ENCODE data around the gene NCKAP5.

NCKAP5 gene

DNA sequence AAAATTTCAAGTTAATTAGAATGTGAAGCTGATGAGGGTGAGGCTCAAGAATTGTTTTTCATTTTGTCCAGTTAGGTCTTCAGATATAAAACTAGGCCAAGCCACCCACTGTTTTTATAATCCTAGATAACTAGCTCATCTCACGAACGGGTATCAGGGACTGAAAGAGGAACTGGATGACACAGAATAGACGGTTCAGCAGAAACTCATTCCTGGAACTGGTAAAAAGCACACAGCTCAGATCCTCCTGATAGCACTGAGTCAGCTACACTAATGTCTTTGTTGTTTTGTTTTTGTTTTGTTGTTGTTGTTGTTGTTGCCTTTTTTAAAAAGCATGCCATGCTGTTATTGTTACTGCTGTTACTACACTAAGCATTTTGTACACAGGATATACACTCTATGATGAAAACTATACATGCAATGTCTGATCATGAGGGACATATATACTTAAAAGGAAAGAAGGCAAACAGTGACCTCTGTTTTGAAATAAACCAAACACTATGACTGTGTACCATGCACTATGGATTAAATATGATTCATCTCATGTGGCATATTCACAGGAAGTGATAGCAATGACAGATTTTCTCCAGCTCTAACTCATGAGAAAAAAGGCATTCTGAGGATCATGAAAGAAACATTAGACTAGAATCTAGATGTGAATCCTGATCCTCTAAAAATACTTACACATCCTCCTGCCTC is 437.6 kb downstream of the NCKAP5 start:
- FAIRE-seq = no peak

DNA sequence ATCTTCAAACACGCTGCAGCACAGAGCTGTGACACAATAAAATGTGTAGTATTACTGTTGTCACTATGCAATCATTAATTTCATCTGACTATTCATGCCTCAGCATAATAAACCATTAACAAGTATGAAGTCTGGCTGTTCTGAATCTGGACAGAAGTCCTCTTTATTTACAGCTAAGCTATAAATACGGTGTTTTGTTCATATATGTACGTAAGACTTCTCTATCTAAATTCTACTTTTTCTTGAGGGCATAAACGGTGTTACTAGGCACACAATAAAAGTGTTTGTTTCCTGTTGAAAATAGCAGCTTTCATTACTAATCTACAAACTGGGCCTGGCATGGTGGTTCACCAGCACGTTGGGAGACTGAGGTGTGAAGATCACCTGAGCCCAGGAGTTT is 443.8 kb downstream of the NCKAP5 start:
- no peak for FAIRE-seq

DNA sequence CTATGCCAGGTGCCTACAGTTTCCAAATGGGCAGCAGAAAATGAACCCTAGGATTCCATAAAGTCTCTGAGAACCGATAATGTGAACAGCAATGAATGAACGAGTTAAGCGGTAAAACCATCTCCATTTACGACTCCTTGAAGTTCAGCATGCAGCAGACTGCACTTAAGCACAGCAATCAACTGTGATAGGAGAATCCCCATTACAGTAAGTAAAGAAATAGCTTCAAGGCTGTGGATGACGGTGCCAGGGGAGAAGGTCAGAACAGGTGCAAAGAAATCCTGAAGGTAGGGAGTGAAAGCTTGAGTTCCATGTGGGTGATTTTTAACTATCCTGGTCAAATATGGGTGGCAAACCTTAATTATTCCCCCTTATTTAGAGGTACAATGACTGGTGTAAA is 444.4 kb downstream of the NCKAP5 start:
- no peak for FAIRE-seq

DNA sequence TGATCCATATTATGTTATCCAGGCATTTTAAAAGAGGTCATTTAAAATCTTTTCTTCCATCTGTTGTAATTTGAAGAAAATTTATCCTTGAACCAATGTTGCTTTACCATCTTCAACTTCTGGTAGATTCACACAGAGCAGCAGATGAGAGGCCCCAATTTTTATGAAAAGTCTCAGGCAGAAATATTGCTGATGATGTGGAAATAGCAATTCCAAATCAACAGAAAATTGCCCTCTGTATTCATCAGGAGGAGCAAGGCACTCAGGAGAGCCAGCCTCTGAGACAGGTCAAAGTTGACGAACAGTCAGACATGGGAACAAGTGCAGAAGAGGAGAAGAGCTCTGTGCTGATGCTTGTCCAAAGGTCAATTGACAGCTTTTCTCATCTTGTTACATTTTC is 444.9 kb downstream of the NCKAP5 start:
- no peak for FAIRE-seq

DNA sequence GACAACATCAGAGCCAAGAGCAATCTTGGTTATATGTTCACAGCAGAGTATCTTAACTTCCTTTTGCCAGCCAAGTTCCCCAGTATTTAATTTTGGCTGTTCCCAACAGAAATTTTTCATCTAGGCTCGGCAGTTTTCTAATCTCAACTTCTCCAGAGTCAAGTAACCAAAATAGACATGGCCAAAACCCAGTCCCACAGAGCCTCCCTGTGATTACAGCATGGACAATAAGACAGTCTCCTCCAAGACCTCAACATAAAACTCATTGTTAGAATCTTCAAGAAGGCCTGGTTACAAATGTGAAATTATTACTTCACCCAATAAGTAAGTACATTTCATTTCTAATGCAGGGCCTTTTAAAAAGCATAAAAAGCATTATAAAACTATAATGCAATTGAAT is 445.7 kb downstream of the NCKAP5 start:
- no peak for FAIRE-seq

DNA sequence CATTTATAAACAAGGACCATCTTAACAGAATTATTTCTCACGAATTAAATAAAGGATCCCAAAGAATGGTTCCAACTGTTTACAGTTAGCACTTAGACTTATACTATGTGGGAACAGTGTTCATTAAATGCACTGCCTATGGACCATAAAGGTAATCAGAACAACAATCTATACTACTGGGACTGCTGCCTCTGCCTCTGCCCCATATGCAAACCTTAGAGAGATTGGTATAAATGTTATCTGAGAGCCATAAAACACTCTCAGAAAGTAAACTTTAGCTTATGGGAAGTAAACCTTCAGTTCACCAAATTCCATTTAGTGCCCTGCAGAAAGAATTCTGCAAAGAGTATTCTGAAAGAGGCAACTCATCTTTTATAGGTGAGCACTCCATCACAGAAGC is 448.0 kb downstream of the NCKAP5 start:
- no peak for FAIRE-seq

DNA sequence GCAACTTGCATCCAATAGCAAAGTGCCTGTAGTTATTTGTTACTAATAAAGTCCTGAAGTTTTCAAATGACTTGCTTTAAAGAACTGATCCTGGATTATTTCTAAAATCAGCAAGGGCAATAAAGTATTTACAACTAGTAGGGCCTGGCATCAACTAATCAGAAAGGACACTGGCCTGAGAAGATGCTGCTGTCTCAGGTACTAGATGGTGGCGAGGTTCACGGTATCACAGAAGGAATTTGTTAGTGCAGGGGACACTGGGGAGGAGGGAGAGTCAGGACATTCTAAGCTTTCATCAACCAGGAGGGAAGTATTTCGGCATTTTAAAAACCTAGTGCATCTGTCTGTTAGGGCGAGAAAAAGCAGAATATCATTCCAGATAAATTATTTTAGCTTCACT is 458.1 kb downstream of the NCKAP5 start:
- FAIRE-seq = no peak

DNA sequence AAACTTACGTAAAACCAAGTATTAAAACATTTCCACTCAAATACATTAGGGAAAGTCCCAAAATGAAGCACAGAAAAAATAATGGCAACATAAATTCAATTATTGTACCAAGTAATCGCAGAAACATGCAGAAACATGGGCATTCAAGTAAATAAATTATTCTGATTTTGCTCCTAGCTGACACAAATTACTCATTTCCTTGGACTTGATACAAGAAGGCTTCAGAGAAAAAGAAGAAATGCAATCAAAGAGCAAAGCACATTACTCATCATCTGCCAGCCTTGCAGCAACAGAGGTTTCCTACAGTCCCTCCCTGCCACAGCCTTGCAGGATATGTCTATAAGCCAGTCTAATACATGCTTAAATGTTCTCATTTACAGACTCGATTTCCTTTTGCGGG is 458.5 kb downstream of the NCKAP5 start:
- FAIRE-seq = no peak

DNA sequence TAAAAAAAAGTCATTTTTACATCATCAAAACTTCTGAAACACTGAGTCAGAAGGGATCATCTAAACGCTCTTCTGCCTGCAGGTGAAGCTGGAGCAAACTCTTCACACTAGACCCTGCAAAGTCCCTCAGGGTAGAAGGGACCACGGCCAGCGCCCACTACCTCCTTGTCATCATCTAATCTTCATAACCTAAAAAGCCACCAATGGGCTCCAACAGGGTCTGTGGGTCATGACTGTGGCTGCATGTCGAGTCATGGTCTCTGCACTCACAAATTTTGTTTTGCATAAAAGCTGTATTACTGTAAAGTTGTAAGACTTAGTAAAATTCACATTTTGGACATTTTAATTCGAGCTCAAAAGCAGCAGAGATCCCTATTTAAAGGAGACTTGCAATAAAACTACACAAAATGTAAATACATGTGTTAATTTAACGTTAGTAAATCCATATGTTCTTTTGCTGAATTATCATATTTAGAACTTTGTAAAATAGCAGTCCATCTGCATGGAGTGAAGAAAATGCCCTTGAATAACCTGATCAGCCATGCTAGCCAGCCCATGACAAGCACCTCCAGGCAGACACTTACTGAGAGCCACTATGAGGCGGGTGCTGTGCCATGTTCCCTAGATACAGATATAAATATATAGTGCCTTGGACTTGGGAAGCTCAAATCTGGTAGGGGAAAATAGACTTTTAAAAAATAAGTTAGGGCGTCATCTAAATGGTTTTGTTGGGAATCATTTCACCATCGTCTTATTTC is 461.0 kb downstream of the NCKAP5 start:
- no peak for FAIRE-seq

DNA sequence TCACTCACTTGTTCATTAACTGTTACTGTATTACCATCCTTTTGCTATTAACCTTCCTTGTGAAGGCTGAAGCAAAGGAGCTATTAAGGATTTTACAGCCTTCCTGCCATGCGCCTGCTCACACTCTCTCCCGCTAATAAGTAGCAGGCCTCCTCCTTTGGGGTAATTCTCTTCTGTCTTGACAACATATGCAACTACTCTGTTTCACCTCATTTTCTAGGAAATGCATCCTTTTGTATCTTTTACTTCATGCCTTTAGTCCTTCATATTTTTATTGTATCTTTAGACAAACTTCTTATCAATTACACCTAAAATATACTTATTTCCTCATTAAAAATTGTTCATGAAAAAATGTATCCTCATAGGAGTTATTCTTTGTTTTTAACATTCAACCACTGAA is 463.4 kb downstream of the NCKAP5 start:
- FAIRE-seq = no peak

DNA sequence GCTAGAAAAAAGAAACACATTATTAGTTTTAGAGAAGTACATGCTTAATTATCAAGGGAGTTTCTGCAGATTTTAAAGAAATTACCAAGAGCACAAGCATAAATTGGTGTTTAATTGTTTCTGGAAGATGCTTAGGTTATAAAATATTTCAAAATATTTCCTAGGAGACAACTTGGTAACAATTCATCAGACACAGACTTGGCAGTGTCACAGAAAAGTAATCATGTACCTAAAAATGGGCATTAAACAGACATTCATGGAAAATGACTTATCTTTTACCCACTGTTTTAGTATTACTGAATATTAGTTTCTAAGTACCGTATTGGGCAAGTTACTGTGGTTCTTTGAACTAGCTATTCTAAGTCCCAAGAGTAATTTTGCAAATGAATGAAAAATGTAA is 469.5 kb downstream of the NCKAP5 start:
- no peak for FAIRE-seq

DNA sequence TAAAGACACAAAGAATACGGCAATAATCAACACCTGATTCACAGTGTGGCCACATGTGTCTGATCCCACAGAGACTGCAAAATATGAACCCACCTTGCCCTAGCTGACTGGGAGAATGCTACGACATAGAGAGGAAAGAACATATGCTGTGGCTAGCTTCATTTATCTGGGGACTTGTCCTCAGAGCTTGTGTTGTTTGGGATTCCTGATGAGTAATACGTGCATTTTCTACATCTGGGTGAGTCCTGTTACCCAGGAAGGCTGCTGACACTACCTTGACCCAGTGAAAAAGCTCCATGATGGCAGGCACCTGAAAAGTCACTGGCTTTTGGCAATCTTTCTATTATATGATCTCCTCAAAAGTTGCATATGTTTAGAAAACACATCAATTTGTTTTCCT is 470.6 kb downstream of the NCKAP5 start:
- FAIRE-seq = no peak

DNA sequence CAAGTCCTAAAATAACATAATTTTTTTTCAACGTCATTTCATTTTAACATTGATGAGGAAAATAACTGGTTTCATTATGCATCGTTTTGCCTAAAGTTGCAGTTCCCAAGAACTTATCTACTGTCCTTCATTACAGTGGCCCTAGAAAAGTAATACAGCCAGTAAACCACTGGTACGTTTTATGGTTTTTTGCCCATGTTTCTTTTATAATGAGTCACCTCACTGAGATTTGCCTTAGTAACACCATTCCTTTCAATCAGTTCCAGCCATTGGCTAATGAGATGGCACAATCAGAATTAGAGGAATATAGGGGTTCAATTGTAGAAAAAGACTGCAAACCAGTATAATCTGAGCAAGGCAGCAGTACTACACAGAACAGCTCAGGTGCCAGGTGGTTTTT is 475.7 kb downstream of the NCKAP5 start:
- no peak for FAIRE-seq

DNA sequence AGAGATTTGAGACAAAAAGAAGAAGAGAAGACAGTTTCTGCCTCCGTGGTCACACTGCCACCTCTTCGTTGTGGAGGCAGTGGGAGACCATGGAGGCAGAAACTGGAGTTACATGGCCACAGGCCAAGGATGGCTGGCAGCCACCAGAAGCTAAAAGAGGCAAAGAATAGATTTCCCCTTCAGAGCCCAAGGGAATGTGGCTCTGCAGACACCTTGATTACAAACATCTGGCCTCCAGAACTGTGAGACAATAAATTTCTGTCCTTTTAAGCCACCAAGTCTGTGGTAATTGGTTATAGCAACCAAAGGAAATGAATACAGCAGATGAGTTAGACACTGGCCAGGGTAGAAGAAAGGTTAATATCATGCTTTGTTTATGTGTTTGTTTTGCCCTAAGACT is 477.9 kb downstream of the NCKAP5 start:
- FAIRE-seq = no peak

DNA sequence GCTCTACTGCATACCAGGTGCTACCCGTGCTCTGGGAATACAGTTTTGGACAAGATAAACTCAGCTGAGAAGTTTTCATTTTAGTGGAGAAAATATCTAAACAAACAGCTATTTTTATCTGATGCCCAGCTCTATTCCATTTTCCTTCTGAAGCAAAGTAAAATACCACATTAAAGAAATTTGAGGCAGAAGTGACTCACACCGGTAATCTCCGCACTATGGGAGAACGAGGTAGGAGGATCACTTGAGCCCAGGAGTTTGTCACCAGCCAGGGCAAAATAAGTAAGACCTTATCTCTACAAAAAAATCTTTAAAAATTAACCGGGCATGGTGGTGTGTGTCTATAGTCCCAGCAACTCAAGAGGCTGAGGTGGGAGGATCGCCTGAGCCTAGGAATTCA is 482.1 kb downstream of the NCKAP5 start:
- no peak for FAIRE-seq

DNA sequence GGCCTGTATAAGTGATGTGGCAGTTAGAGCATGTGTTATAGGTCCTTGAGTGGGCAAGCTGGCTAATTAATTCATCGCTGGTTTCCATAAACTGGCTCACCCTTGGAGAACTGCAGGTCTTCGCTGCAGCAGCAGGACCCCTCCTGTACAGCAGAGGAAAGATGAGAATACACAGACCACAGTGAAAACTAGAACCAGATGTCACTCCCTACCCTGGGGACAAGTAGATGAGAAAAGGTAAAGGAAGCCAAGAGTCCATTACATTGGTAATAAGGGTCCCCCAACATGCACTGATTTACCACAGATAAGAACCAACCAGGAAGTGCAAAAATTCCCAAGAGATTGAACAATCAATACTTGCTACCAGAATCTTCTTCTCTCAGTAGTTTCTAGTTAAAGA is 482.6 kb downstream of the NCKAP5 start:
- FAIRE-seq = no peak

DNA sequence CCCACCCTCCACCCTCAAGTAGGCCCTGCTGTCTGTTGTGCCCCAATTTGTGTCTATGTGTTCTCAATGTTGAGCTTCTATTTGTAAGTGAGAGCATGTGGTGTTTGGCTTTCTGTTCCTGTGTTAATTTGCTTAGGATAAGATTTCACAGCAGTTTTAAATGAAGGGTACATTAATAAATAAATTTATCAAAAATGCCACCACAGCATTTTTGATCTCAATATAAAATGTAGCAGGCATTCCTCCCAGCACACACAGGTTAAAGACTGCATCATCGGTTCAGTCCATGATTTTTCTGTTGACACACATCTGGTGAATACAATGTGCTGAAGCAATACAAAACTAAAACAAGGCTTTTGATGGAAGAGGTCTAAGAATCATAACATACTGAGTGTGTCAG is 486.2 kb downstream of the NCKAP5 start:
- no peak for FAIRE-seq

DNA sequence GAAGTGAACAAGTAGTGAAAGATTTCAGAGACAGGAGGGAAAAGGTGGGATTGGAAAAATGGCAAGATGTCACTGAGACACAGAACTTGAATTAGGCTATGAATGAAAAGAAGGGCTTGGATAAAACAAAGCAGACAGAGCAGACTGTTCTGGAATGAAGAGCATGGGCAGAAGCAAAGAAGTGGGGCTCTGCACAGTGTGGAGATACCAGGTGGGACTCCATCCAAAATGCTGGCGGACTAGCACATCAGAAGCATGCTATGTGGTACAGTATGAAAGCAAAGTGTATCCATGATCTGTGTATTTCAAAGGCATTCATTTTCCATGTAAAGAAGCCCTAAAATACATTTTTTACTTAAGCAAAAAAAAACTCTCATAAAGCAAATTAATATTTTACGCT is 487.4 kb downstream of the NCKAP5 start:
- FAIRE-seq = no peak

DNA sequence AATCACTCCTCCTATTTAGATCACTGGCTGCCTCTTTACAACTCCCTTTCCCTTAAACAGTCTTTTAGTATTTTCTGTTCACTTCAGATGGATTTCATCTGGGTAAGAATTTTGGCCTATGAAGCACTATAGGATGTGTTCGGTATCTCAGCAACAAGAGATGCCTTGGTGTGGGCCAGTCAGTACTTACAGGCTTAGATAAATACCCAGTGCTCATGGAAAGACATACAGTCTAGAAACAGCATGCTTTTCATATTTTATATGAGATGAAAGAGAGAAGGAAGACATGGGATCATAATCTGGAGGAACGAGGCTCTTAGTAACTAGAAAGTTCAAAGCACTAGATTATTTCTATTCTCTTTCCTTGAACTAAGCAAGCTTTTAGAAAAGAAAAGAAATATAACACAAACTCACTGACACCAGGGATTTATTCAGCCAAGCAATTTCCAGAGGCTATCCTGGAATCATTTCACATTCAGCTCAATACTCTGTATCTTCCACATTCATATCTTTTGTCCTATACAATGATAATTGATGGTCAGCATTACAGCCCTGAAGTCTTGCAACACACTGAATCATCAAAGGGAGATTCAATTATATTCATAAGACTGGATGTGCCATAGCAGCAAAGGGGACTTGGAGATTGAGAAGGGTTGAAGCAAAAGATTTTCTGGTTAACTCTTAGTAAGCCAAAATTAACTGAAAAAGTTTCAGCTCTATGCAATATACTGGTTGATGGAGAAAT is 489.4 kb downstream of the NCKAP5 start:
- no peak for FAIRE-seq

DNA sequence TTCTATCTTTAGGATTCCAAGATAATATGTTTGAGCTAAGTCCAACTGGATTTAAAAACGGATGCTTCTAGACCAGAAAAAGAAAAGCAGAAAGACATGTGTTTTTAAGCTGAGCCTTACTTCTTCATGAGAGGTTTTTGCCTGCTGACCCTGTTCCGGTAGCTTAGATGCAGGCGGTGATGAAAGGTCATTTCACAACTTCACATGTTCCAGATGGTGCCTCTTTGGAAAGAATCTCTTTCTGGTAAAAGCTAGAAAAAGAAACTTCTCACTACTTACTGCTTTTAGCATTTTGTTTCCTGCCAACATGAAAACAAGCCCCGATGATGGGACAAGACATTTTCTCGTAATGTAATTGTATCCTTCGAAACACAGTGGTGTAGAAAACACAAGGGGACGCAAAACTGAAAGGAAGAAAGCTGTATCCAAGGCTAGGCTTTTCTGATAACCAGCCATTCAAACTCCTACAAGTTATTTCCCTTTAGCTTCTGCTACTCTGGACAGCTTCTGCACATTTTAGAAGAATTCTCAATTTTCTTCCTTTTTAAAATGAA is 490.9 kb downstream of the NCKAP5 start:
- FAIRE-seq = no peak

DNA sequence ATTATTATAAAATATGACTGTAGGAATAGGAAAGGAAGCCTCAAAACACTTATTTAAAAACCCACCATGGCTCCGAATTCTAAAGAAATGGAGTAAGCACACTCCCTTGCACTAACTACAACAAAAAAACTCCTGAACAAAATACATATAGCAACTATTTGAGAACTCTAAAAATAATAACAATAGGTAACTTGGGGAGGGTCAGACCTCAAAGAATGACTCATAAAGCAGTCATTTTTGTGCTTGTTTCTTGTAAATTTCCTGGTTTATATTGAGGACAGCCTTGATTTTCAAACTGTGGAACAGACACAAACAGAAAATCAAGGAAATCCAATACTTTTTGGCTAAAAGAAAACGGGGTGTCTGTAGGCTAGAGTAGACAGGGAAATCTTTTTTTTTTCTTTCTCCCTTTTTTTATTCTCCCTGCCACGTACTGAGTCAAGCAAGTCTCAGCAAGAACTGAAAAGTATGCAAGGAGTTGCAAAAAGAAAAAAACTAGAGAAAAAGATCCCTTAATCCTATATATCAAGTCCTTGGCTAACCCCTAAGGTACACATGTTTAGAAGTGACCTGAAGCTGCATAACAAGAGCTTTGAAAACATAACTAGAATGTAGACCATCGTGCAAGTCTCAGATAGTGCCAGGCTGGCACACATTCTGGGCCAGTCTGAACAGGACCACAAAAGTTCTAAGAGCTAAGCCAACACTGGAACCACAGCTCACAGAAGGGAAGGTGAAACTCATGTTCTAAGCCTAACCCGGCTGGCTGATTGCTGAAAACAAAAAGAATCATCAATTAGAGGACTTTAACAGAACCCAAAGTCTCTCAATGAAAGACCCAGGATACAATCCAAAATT is 495.2 kb downstream of the NCKAP5 start:
- no peak for FAIRE-seq

DNA sequence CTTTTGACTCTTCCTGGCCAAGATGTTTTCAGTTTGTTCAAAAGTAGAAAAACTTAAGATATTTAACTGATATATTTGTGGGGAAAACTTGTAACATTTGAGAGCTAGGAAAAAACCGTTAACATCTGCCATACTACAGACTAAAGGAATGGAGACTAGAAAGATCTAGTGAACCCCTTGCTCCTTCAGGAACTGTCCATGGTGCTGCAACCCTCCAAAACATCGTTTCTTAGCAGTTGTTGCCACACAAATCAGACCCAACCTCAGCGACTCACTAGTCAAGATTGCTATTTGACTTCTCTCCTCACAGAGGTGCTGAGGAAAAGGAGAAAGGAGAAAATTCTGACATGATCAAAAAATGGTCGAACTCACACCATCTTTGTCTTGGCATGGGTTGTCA is 504.5 kb downstream of the NCKAP5 start:
- no peak for FAIRE-seq
